Mucosa of descending colon (tissue), 3 donors: Measurements from ENCODE around the gene NUB1. TPM values are rescaled to one million over a fixed set of nuclear protein-coding genes. Genes with fewer than 3 reads are reported as not detected.

ENCODE experiments used
- ATAC-seq: fragments of 200-7000 bp; cut with Tn5 transposase; one replicate; pipeline ENCODE4 v1.9.1; 2020; ENCODE audit warnings: mild to moderate bottlenecking, moderate library complexity
- DNase-seq, 3 donors: peaks; one replicate each; pipeline ENCODE4 v3.0.0-alpha.2; 2020
- H3K36me3 ChIP-seq: fragments of 200-600 bp; one replicate; pipeline ENCODE4 v1.8.0; 2021; ENCODE audit warnings: low read depth, mild to moderate bottlenecking
- H3K4me1 ChIP-seq: fragments of 200-600 bp; one replicate; pipeline ENCODE4 v1.8.0; 2021; ENCODE audit warnings: low read depth, mild to moderate bottlenecking
- H3K4me3 ChIP-seq: fragments of 200-600 bp; one replicate; pipeline ENCODE4 v1.8.0; 2021; ENCODE audit warnings: mild to moderate bottlenecking
- H3K9me3 ChIP-seq: fragments of 200-600 bp; one replicate; pipeline ENCODE4 v1.8.0; 2021; ENCODE audit warnings: mild to moderate bottlenecking
- CTCF ChIP-seq: fragments of 200-600 bp; IDR thresholded peaks from one replicate; pipeline ENCODE4 v1.8.0; 2022; ENCODE audit warnings: antibody characterized with exemption, mild to moderate bottlenecking
- intact Hi-C, 2 donors: fragments of 100-400 bp; cut with DNase I in 1 of 2; cut with micrococcal nuclease in 1 of 2; formaldehyde crosslinking; loops; one replicate each; pipeline versions ENCODE4 v1.11.0 to v1.11.1; 2022; cut with DNase I, micrococcal nuclease
- total RNA-seq, 3 donors: library from RNA; stranded (reverse); fragmentation: NEBNext Ultra II Directional in 2 of 3; extraction: Animal tissue kit (Norgen Biotek cat#: 25700) in 2 of 3; gene quantifications; one replicate each; pipeline versions ENCODE4 v1.2.1 to v1.2.4, GENCODE V29; 2021 to 2023
- donor health status: DM: no; HTN: no; CAD: no; lungs with moderate emphysema.
- donor health status: DM: no; HTN: no; CAD: no.
- donor health status: DM: no; HTN: yes; CAD: no.

The NUB1 gene
- total RNA-seq, 3 donors from 2014 or later = 66.2 to 77.5 (median 76.9) TPM

GRCh38 chr7:151330661-151331060 is 11.0 kb upstream of the NUB1 start:
- ATAC-seq = no peak
- no peak for TF ChIP-seq CTCF
- no peak for DNase-seq

DNA sequence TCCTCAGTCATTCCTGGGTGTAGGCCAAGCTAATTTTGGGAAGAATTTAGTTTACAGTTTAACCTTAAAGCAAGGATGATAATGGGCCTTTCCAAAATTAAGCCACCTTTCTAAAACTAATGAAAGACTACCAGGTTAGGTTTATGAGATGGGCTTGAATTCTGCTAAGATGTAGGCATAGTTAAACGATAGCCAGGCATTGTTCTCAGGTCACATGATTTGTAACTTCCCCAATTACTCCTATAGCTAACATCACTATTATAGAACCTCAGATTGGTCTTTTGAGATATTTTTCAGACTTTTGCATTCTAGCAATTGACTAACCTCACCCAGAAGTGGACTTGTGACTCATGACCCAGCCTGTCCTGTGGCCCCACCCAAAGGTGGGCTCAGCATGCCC is 7.0 kb upstream of the NUB1 start:
- Histone ChIP-seq H3K4me1 (no peaks in the 10 kb centered on the region), H3K4me3 (no peak overlapping the region), H3K9me3 (no peaks in the 10 kb centered on the region), H3K36me3 (no peaks in the 10 kb centered on the region)
- DNase-seq (no peak), ATAC-seq (no peak)
- TF ChIP-seq CTCF = no peak
- intact Hi-C loops = no loop called here

More at GRCh38 chr7:151330661-151331060, 11.0 kb upstream of the NUB1 start:
- H3K36me3 ChIP-seq = no peaks in the 10 kb centered on the region
- H3K4me3 ChIP-seq = no peak overlapping the region
- H3K9me3 ChIP-seq = no peaks in the 10 kb centered on the region
- intact Hi-C loops = no loop called here
- H3K4me1 ChIP-seq = no peaks in the 10 kb centered on the region

DNA sequence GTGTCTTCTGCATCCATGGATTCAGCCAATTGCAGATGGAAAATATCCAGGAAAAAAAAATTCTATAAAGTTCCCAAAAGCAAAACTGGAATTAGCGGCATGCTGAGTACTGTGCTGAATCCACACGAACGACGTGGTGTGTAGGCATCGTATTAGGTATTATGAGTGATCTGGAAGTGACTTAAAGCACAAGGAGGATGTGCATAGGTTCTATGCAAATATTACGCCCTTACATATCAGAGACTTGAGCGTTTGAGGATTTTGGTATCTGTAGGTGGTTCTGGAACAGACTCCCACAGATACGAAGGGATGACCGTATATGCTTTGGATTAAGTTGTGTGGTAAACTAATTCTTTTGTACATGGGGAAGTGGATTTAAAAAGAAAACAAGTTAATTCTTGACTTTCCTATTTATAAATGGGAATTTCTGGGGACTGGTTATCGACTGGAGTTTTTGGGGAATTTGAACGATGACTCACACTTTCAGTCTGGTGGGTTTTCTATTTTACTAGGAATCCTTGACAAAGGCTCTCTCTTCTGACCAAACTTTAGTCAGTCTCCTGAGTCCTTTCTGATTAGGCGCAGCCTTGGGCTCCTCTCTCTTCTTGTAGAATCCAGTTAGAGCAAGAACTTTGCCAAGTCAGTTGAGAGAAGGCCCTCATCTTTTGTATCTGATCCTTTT is 5.4 kb upstream of the NUB1 start:
- no peaks in the 10 kb centered on the region for H3K4me1 ChIP-seq
- ATAC-seq (no peak), DNase-seq (no peak)
- no peak overlapping the region for H3K4me3 ChIP-seq
- intact Hi-C loops = no loop called here
- H3K9me3 ChIP-seq = no peaks in the 10 kb centered on the region
- no peak for TF ChIP-seq CTCF
- H3K36me3 ChIP-seq = no peaks in the 10 kb centered on the region

DNA sequence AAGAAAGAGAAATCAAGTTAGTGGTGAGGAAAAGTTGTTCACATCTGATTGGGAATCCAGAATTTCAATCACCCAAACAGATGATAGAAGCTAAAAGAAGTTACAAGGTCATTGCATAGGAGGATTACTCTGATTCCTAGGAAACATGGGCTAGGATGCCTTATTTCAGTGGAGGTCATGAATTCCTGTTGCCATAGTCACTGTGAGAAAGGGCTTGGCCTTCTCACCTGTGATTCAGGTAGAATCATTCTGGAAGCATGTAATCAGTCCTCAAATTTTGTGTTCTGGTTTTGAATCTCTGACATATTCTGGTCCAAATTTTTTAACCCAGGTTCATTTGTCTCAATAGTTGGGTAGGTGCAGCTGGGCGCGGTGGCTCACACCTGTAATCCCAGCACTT is 4.3 kb upstream of the NUB1 start:
- H3K4me1 ChIP-seq = peaks cover under 1% of the 10 kb centered on the region
- H3K9me3 ChIP-seq = no peaks in the 10 kb centered on the region
- no peak for ATAC-seq
- no peak overlapping the region for H3K4me3 ChIP-seq
- intact Hi-C loops = no loop called here
- no peaks in the 10 kb centered on the region for H3K36me3 ChIP-seq
- TF ChIP-seq CTCF = no peak
- no peak for DNase-seq

DNA sequence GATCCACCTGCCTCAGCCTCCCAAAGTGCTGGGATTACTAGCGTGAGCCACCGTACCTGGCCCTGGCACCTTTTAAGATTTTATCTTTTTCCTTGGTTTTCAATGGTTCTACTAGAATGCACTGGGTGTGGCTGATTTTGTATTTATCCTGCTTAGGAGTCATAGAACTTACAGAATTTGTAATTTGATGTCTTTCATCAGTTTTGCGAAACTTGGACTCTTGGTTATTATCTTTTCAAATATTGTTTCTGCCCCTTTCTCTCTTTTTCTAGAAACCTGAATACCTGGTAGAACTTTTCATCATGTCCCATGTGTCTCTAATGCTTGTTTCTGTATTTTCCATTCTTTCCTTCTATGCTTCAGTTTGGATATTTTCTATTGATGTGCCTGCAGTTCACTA is 2.8 kb upstream of the NUB1 start:
- DNase-seq (no peak), ATAC-seq (no peak)
- Histone ChIP-seq H3K4me1 (peaks cover 13% of the 10 kb centered on the region), H3K9me3 (no peaks in the 10 kb centered on the region), H3K36me3 (no peaks in the 10 kb centered on the region), H3K4me3 (no peak overlapping the region)
- TF ChIP-seq CTCF = no peak
- intact Hi-C loops = no loop called here
